GM12892 (cell line): ENCODE results near the gene TC2N.
"Not testable (repeated sequence)": the region's sequence is repeated elsewhere in the genome, so short reads cannot be mapped to it uniquely, and the experiment has no call there.

Experiments
- DNase-seq: peaks from one replicate; pipeline ENCODE4 v3.0.0; 2011; ENCODE audit not compliant: insufficient read length
- FAIRE-seq: peaks from 2 replicates; lab custom pipeline; 2011; peaks lifted over from hg19 to GRCh38; lab: Jason Lieb, UNC
- POLR2A ChIP-seq: IDR thresholded peaks from 2 replicates; pipeline ENCODE4 v1.6.1; 2011; ENCODE audit warnings: low read depth, low read length, control low read depth
- POLR2AphosphoS5 ChIP-seq: IDR thresholded peaks from 2 replicates; pipeline ENCODE4 v1.6.1; 2011; ENCODE audit warnings: low read depth, low read length, control low read depth
- TAF1 ChIP-seq: IDR thresholded peaks from 2 replicates; pipeline ENCODE4 v1.6.1; 2011; ENCODE audit warnings: low read depth, mild to moderate bottlenecking, control low read depth, low read length, borderline replicate concordance

The TC2N gene

DNA sequence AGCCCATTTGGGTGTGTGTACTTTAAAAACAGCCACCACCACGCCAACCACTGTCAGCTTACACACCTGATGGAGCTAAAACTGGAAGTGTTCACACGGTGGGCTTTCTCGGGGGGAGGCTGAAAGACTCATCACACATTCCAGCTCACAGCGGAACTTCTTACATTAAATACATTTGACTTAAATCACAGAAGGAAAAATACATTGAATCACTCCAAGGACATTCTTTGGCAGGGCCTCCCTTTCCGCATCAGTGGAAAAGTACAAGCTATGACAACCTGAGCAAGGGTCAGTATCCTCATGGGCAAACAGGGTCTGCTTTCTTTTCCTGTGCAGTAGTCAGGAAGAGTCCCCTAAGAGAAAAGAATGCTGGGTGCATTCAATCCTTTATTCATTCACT, 31.0 kb upstream of the TC2N start:
- DNase-seq (no peak), FAIRE-seq (no peak)
- TF ChIP-seq POLR2A (no peak), TAF1 (no peak), POLR2AphosphoS5 (no peak)

DNA sequence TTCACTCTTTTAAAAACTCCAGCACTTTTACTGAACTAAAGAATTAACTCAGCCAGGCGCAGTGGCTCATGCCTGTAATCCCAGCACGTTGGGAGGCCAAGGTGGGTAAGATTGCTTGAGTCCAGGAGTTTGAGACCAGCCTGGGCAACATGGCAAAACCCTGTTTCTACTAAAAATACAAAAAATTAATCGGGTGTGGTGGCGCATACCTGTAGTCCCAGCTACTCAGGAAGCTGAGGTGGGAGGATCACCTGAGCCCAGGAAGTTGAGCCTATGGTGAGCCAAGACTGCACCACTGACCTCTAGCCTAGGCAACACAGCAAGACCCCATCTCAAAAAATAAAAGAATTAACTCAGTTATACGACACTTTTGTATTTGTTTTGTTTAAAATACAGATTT, 30.4 kb upstream of the TC2N start:
- DNase-seq, FAIRE-seq: not testable (repeated sequence)

DNA sequence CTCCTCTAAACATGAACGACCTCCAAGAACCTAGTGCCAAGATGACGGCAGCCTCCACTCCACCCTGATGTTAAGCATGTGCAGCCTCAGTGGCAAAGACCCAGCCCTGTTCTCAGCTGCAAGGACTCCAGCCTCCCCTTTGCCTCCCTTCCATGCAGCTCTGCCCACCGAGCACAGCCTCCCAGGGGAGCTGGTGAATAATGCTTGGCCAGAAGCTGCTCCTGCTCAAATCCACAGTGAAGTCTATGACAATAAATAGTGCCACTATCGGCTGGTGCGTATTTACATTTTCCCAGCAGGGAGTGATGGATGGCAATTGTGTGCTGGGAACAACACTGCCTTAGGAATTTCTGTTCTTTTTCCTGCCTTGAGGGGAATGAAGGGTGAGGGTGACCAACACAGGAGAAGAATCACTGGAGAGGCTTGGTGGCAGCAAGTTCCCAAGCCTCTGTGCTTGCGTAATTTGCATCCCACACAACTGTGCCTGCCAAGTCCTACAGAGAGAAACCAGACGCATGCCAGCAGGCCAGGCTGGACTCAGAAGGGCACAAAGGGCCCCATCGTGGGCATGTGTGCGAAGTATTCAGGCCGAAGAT, 29.9 kb upstream of the TC2N start:
- TF ChIP-seq POLR2AphosphoS5 (no peak), TAF1 (no peak), POLR2A (no peak)
- no peak for DNase-seq
- no peak for FAIRE-seq

DNA sequence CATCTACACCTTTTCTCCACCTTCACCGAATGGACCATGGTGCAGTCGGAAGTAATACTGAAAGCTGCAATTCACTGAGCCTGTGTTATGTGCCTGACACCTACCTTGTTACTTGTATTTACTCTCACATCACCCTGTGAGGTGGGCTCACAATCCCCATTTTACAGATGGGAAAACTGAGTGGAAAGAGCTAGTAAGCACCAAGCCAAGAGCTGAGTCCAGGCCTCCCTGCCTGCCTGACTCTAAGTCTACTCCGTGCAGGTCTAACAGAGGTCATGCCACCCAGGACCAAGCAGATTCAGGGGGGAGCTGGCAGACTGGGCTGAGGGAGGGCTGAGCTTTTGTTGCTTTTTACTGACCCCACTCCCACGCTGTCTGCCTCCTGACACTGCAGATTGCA, 29.1 kb upstream of the TC2N start:
- FAIRE-seq (no peak), DNase-seq (no peak)
- TF ChIP-seq TAF1 (no peak), POLR2AphosphoS5 (no peak)

DNA sequence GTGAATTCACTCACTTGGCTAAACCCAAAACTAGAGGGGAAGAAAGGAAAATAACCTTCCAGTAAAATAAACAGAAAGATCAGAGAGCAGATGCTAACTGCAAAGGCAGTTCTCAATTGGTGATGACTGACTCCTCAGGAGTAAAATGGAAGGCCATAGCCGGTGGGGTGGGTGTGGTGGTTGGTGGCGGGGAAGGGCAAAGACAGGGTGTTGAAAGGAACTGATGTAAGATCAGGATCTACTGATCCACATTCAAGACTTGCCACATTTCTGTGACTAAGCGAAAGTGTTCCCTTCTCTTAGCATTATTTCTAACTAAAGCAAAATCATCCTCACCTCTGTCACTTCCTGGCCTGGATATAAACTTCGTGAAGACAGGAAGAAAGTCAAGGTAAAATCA, 26.3 kb upstream of the TC2N start:
- FAIRE-seq: no peak
- DNase-seq: no peak
- TF ChIP-seq TAF1 (no peak), POLR2AphosphoS5 (no peak), POLR2A (no peak)

DNA sequence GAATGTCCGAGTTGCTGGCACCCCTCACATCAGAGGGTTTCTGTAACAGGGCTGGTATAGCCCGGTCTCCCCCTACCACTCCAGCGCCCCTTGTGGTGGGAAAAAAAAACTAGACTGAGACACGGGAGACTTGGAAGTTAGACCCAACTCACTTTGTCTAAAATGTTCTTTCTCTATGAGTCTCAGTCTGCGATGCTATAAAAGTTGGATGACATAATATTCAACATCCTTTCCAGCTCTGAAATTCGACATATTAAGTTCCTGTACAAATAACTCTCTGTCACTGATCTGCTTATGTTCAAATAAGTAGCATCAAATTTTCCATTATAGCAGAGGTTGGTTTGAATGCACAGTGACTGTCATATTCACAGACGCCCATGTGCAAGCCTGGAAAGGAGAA, 25.7 kb upstream of the TC2N start:
- DNase-seq (no peak), FAIRE-seq (peak; percentile 5)
- TF ChIP-seq TAF1 (no peak), POLR2A (no peak), POLR2AphosphoS5 (no peak)

DNA sequence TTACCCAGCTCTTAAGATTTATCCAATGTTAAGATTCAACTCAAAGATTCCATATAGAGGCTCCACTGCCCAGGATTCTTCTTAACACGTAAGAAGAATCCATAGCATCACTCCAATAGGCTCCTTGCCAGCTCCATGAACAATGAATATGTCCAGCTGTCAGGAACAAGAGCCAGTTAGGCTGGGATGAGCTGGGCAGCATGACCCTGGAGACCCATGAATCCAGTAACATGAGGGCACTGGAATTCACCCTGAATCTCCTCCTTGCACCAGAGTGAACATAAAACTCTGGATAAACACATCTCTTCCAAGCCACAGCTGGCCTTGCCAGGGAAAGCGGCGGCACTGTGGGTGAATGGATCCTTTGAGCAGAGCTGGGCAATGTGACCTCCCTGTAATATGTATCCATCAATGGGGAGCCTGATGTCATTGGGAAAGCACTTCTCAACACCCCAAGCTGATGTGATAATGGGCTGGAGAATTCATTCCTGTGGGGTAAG, 24.4 kb upstream of the TC2N start:
- FAIRE-seq (no peak), DNase-seq (no peak)
- TF ChIP-seq TAF1 (no peak), POLR2AphosphoS5 (no peak), POLR2A (no peak)

DNA sequence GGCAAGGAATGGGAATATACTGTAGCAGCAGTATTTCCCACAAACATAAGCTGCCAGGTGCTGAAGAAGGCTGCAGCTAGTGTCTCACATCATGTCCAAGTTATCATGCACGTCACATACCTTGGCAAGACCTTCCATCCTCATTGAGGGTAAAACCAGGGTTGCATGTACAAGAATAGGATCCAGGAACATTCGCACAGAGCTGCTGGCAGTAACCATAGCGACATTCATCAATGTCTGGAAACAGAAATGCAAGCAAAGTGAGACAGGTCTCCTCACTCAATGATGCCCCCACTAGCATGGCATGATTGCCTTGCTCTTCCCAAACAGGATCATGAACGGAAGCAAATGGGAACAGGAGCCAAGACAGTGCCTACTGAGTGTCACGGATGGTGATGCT, 23.8 kb upstream of the TC2N start:
- no peak for TF ChIP-seq TAF1
- no peak for TF ChIP-seq POLR2AphosphoS5
- no peak for TF ChIP-seq POLR2A
- FAIRE-seq (no peak), DNase-seq (no peak)

DNA sequence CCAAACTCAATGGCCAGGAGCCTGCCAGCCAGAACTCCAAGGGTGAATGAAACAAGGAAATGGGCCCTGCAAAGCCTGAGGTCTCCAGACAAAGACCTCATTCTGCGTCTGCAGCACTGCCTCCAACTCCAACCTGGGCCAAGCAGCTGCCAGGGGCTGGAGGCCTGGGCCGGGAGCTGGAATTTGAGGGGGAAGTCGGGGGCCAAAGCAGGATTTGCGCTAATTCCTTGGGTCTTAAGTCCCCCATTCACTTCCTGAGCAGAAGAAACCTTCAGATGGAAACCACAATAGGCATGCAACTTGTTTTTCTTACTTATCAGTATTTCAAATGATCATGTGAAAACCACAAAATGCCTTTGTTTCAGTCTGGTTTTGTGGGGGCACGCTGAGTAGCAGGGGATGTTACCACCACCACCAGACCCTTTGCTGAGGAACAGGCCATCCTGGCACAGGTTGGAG, 23.0 kb upstream of the TC2N start:
- FAIRE-seq (no peak), DNase-seq (no peak)
- no peak for TF ChIP-seq TAF1
- no peak for TF ChIP-seq POLR2AphosphoS5
- no peak for TF ChIP-seq POLR2A

DNA sequence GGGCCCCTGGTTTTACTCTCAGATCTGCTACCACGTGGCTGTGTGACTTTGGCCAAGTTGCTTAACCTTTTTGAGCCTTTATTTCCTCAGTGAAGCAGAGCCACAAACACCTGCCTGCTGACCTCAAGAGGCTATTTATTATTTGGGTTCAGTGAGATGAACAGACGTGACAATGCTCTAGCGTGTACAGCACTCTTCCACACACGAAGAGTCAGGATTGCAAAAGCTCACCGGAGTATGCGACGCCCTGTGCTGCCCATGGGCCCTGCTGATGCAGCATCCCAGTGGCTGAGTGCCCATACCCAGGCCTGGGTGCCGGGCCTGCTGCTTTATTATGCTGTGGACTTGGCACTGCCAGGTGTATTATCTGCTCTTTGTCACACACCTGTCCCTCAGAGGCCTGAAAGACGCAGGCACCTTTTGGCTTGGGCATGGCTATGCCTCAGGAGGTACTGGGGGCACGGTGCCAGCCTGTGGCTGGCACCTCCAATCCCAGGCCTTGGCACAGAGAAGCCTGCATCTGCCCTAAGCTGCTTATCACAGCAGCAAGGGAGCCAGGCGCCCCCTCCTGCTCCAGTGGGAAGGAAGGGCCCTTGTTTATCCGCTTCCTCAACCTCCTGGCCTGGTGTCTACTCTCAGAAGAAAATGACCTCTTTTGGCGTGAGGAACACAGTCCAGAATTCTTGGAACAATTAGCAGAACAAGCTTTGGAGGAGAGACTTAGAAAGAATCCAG, 22.3 kb upstream of the TC2N start:
- DNase-seq (no peak), FAIRE-seq (no peak)
- TF ChIP-seq POLR2AphosphoS5 (no peak), TAF1 (no peak), POLR2A (no peak)

DNA sequence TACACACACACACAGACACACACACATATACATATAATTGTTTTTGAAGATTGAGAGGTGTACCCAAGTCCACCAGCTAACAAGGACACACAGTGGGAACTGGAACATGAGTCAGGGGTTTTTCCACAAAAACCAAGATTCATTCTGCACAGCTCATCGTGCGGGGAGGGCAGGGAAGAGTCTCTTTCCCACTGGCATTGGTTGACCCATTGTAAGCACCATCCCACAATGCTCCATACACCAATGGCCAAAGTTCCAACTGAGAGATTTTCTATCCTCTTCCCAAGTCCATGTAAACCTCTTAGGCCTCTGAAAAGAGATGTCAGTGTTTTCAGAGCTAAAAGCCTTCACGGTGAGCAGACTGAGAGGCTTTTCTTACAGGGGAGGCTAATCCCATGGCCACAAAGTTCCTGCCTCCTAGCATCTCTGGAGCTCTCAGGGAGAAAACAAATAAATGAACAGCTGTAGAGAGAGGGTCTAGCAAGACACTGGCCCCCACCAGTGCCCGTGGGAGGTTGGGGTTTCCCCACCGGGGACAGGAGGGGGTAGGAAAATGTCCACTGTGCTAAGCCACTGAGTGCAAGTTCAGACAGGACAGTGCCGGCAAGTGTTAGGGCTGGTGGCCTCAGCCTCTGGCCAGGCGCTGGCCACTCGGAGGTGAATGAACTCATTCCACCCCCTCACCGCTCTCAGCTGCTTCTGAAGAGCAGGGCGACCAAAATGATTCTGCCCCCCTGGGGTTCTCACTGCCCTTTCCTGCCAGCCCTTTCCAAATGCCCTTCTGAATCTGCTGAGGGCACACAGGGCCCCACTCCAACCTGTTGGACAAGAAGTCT, 21.5 kb upstream of the TC2N start:
- TF ChIP-seq TAF1 (no peak), POLR2A (no peak), POLR2AphosphoS5 (no peak)
- DNase-seq (no peak), FAIRE-seq (no peak)
